HEK293T (cell line): ENCODE data around the gene ALOX5.
"Not testable (repeated sequence)": the region's sequence is repeated elsewhere in the genome, so short reads cannot be mapped to it uniquely, and the experiment has no call there.

Experiments
- BHLHE40 ChIP-seq: fragments of 450-650 bp; IDR thresholded peaks from 2 replicates; pipeline ENCODE4 v1.6.1; 2016; ENCODE audit warnings: mild to moderate bottlenecking, moderate library complexity, borderline replicate concordance
- CTBP1 ChIP-seq: fragments of 450-650 bp; IDR thresholded peaks from 2 replicates; pipeline ENCODE4 v1.6.1; 2016; ENCODE audit warnings: borderline replicate concordance
- ELF4 ChIP-seq: fragments of 450-650 bp; IDR thresholded peaks from 2 replicates; pipeline ENCODE4 v1.6.1; 2017; ENCODE audit warnings: antibody characterized with exemption
- FOXA1 ChIP-seq: fragments of 450-650 bp; IDR thresholded peaks from 2 replicates; pipeline ENCODE4 v1.6.1; 2016; ENCODE audit warnings: mild to moderate bottlenecking
- FOXK2 ChIP-seq: fragments of 450-650 bp; IDR thresholded peaks from 2 replicates; pipeline ENCODE4 v1.6.1; 2016; ENCODE audit warnings: mild to moderate bottlenecking
- FOXM1 ChIP-seq: fragments of 450-650 bp; IDR thresholded peaks from 2 replicates; pipeline ENCODE4 v1.6.1; 2017; ENCODE audit warnings: mild to moderate bottlenecking, borderline replicate concordance
- HDGF ChIP-seq: fragments of 450-650 bp; IDR thresholded peaks from 2 replicates; pipeline ENCODE4 v1.6.1; 2017; ENCODE audit warnings: antibody characterized with exemption, borderline replicate concordance
- NFRKB ChIP-seq: fragments of 450-650 bp; IDR thresholded peaks from 2 replicates; pipeline ENCODE4 v1.6.1; 2016; ENCODE audit warnings: mild to moderate bottlenecking, moderate library complexity
- PKNOX1 ChIP-seq: fragments of 450-650 bp; IDR thresholded peaks from 2 replicates; pipeline ENCODE4 v1.6.1; 2016
- SP1 ChIP-seq: fragments of 450-650 bp; IDR thresholded peaks from 2 replicates; pipeline ENCODE4 v1.6.1; 2017
- SUZ12 ChIP-seq: fragments of 450-650 bp; IDR thresholded peaks from 2 replicates; pipeline ENCODE4 v1.6.1; 2016; ENCODE audit warnings: mild to moderate bottlenecking
- ZNF384 ChIP-seq: fragments of 450-650 bp; IDR thresholded peaks from 2 replicates; pipeline ENCODE4 v1.6.1; 2016

- not testable (repeated sequence) for TF ChIP-seq FOXK2, ZNF384, SUZ12, FOXA1, FOXM1, CTBP1, NFRKB, PKNOX1, BHLHE40, ELF4, HDGF, SP1
These were observed 107.1 kb downstream of the ALOX5 start for GRCh38 chr10:45481100-45481499.
